OCI-LY7 (cell line): Measurements from ENCODE around the gene CES4A. TPM values are rescaled to one million over a fixed set of nuclear protein-coding genes. Genes with fewer than 3 reads are reported as not detected.
"Not testable (repeated sequence)": the region's sequence is repeated elsewhere in the genome, so short reads cannot be mapped to it uniquely, and the experiment has no call there.

Source experiments
- BruUV-seq: library from RNA; stranded (reverse); fragments of 400-500 nt; replicated peaks from 2 replicates; lab custom pipeline; 2021; lab: Mats Ljungman, UMichigan
- CTCF ChIA-PET: fragments of 300-600 bp; sonication (Branson Sonifier 250); formaldehyde crosslinking; loops from one replicate; lab custom pipeline; 2022; ENCODE audit warnings: antibody characterized with exemption; ENCODE audit not compliant: unreplicated experiment; lab: Charles Lee
- POLR2A ChIA-PET: fragments of 300-600 bp; sonication (Branson Sonifier 250); formaldehyde crosslinking; loops from one replicate; lab custom pipeline; 2022; ENCODE audit warnings: antibody characterized with exemption; lab: Charles Lee
- DNase-seq: peaks from one replicate; pipeline ENCODE4 v3.0.0-alpha.2; 2015; ENCODE audit warnings: low spot score
- H2AFZ ChIP-seq: fragments of 200-600 bp; sonication (generic), shearing (Covaris generic); 2 replicates; pipeline ENCODE4 v1.6.1; 2014; ENCODE audit warnings: mild to moderate bottlenecking, antibody characterized with exemption, low read length, moderate library complexity
- H3K27ac ChIP-seq: fragments of 200-600 bp; sonication (generic); 2 replicates; pipeline ENCODE4 v1.5.1; 2014; ENCODE audit warnings: mixed run types, low read depth, mild to moderate bottlenecking, moderate library complexity, low read length, inconsistent platforms; ENCODE audit not compliant: poor library complexity, severe bottlenecking
- H3K36me3 ChIP-seq: fragments of 200-600 bp; sonication (generic); 2 replicates; pipeline ENCODE4 v1.6.1; 2014; ENCODE audit warnings: mild to moderate bottlenecking, antibody characterized with exemption, low read length, moderate library complexity, mixed read lengths; ENCODE audit not compliant: insufficient read depth
- H3K4me1 ChIP-seq: fragments of 200-600 bp; sonication (generic); 2 replicates; pipeline ENCODE4 v1.5.1; 2014; ENCODE audit warnings: mild to moderate bottlenecking, low read length; ENCODE audit not compliant: insufficient read depth, poor library complexity, severe bottlenecking
- H3K4me2 ChIP-seq: fragments of 200-600 bp; sonication (generic); 2 replicates; pipeline ENCODE4 v1.6.1; 2014; ENCODE audit warnings: mild to moderate bottlenecking, low read length
- H3K4me3 ChIP-seq: fragments of 200-600 bp; sonication (generic); 2 replicates; pipeline ENCODE4 v1.5.1; 2014; ENCODE audit warnings: mild to moderate bottlenecking, low read depth, low read length; ENCODE audit not compliant: poor library complexity, severe bottlenecking
- H3K79me2 ChIP-seq: fragments of 200-600 bp; sonication (generic); 2 replicates; pipeline ENCODE4 v1.6.1; 2016; ENCODE audit warnings: low read depth, mild to moderate bottlenecking, low read length, moderate library complexity, mixed read lengths; ENCODE audit not compliant: insufficient read depth
- H3K9me2 ChIP-seq: fragments of 200-600 bp; sonication (generic); 2 replicates; pipeline ENCODE4 v1.6.1; 2016; ENCODE audit warnings: mild to moderate bottlenecking, low read length, mixed read lengths; ENCODE audit not compliant: insufficient read depth
- H3K9me3 ChIP-seq: fragments of 200-600 bp; sonication (generic); 2 replicates; pipeline ENCODE4 v1.6.1; 2014; ENCODE audit warnings: mild to moderate bottlenecking, mixed run types, low read length, mixed read lengths
- H4K20me1 ChIP-seq: fragments of 200-600 bp; sonication (generic); 2 replicates; pipeline ENCODE4 v1.6.1; 2014; ENCODE audit warnings: mild to moderate bottlenecking, antibody characterized with exemption, low read length, moderate library complexity, mixed read lengths; ENCODE audit not compliant: insufficient read depth
- CTCF ChIP-seq: fragments of 200-600 bp; sonication (generic); conservative IDR thresholded peaks from 2 replicates; pipeline ENCODE4 v1.5.1; 2014; ENCODE audit warnings: mild to moderate bottlenecking, antibody characterized with exemption, low read length, moderate library complexity, mixed read lengths
- EZH2phosphoT487 ChIP-seq: fragments of 200-600 bp; sonication (generic); IDR thresholded peaks from 2 replicates; pipeline ENCODE4 v1.6.1; 2018; ENCODE audit warnings: low read depth, borderline replicate concordance, mild to moderate bottlenecking, mixed run types, antibody characterized with exemption, low read length, moderate library complexity, mixed read lengths
- intact Hi-C: fragments of 100-400 bp; cut with micrococcal nuclease; formaldehyde crosslinking; loops from one replicate; pipeline ENCODE4 v1.10.0; 2022; ENCODE audit not compliant: unreplicated experiment
- total RNA-seq, 2 experiments: library from RNA; depleted of rRNA in 1 of 2; stranded (reverse); fragments of >200 nt in 1 of 2; shearing (Covaris generic) in 1 of 2; gene quantifications; 2 replicates each; pipeline ENCODE4 v1.2.3, GENCODE V29; 2014 to 2022

CES4A gene
- total RNA-seq, 2 experiments from 2014 or later: 0.38 to 0.47 TPM

- no TSS peak for BruUV-seq
- CTCF ChIA-PET: interaction anchor here (0.6 kb wide), 2 partner anchors 17 to 212 kb away, joined by 4 to 9 read pairs; no protein-coding TSS in a partner anchor
These were observed 44.3 kb upstream of the CES4A start for GRCh38 chr16:66944054-66944441.

GRCh38 chr16:66944971-66945370, 43.4 kb upstream of the CES4A start:
- H3K9me3 ChIP-seq, intact Hi-C loops, H4K20me1 ChIP-seq, BruUV-seq, POLR2A ChIA-PET, H3K79me2 ChIP-seq, DNase-seq, H3K4me1 ChIP-seq, H3K4me2 ChIP-seq, H2AFZ ChIP-seq, H3K9me2 ChIP-seq, CTCF ChIA-PET, H3K27ac ChIP-seq, H3K4me3 ChIP-seq: not testable (repeated sequence)
- peaks cover 21% of the 10 kb centered on the region; the same call in 1 of the 2 replicates for H3K36me3 ChIP-seq

More at GRCh38 chr16:66944054-66944441, 44.3 kb upstream of the CES4A start:
- Histone ChIP-seq H3K9me3 (no peaks in the 10 kb centered on the region), H3K9me2 (no peaks in the 10 kb centered on the region), H3K4me1 (peaks cover 5% of the 10 kb centered on the region), H2AFZ (no peak overlapping the region), H4K20me1 (no peaks in the 10 kb centered on the region), H3K4me3 (no peak overlapping the region), H3K4me2 (no peak overlapping the region), H3K79me2 (no peaks in the 10 kb centered on the region), H3K27ac (no peak overlapping the region), H3K36me3 (peaks cover 21% of the 10 kb centered on the region; the same call in 1 of the 2 replicates)
- intact Hi-C loops: no loop called here
- POLR2A ChIA-PET: interaction anchor here (0.6 to 0.9 kb wide), 3 partner anchors 9 to 47 kb away, joined by 3 to 5 read pairs (median 3); no protein-coding TSS in a partner anchor
- DNase-seq: no peak
- no peak for TF ChIP-seq EZH2phosphoT487
- no peak for TF ChIP-seq CTCF

- no peaks in the 10 kb centered on the region for H3K9me2 ChIP-seq
- no peak overlapping the region for H3K27ac ChIP-seq
- H3K4me1 ChIP-seq: peaks cover 5% of the 10 kb centered on the region
- H3K36me3 ChIP-seq: peaks cover 12% of the 10 kb centered on the region; the same call in 1 of the 2 replicates
- DNase-seq: no peak
- intact Hi-C loops: no loop called here
- no peak overlapping the region for H2AFZ ChIP-seq
- no peaks in the 10 kb centered on the region for H4K20me1 ChIP-seq
- ChIA-PET CTCF (interaction anchor here (0.6 kb wide), 1 partner anchor 1305 kb away, joined by 3 read pairs; no protein-coding TSS in a partner anchor), POLR2A (no interaction called here)
- no peaks in the 10 kb centered on the region for H3K9me3 ChIP-seq
- no peak overlapping the region for H3K4me3 ChIP-seq
- no TSS peak for BruUV-seq
- H3K4me2 ChIP-seq: no peak overlapping the region
- TF ChIP-seq EZH2phosphoT487 (no peak), CTCF (no peak)
- H3K79me2 ChIP-seq: no peaks in the 10 kb centered on the region
These were observed 42.5 kb upstream of the CES4A start for GRCh38 chr16:66945939-66946338.
